DOHH2 (cell line): ENCODE measurements around the gene CD302.
"Not testable (repeated sequence)": the region's sequence is repeated elsewhere in the genome, so short reads cannot be mapped to it uniquely, and the experiment has no call there.

ENCODE experiments used
- H3F3A ChIP-seq: fragments of 200-600 bp; sonication (generic), shearing (Covaris generic); 2 replicates; pipeline ENCODE4 v1.6.0; 2016; ENCODE audit warnings: antibody characterized with exemption, mild to moderate bottlenecking; ENCODE audit not compliant: control insufficient read depth, insufficient read depth
- H3K27ac ChIP-seq: fragments of 200-600 bp; sonication (generic); 2 replicates; pipeline ENCODE4 v1.5.1; 2014; ENCODE audit warnings: low read depth, mild to moderate bottlenecking, low read length, moderate library complexity
- H3K27me3 ChIP-seq: fragments of 200-600 bp; sonication (generic); 2 replicates; pipeline ENCODE4 v1.6.1; 2014; ENCODE audit warnings: mild to moderate bottlenecking, low read length, mixed read lengths; ENCODE audit not compliant: control insufficient read depth
- H3K36me3 ChIP-seq: fragments of 200-600 bp; sonication (generic); 2 replicates; pipeline ENCODE4 v1.6.1; 2014; ENCODE audit warnings: mild to moderate bottlenecking, low read length, moderate library complexity, mixed read lengths; ENCODE audit not compliant: control insufficient read depth
- H3K4me1 ChIP-seq: fragments of 200-600 bp; sonication (generic); 2 replicates; pipeline ENCODE4 v1.6.1; 2014; ENCODE audit warnings: mild to moderate bottlenecking, low read length, mixed read lengths; ENCODE audit not compliant: control insufficient read depth
- H3K4me2 ChIP-seq: fragments of 200-600 bp; sonication (generic); 2 replicates; pipeline ENCODE4 v1.6.0; 2014; ENCODE audit warnings: mild to moderate bottlenecking, low read length, moderate library complexity
- H3K4me3 ChIP-seq: fragments of 200-600 bp; sonication (generic); 2 replicates; pipeline ENCODE4 v1.5.1; 2014; ENCODE audit warnings: mild to moderate bottlenecking, low read length, mixed read lengths
- H3K79me2 ChIP-seq: fragments of 200-600 bp; sonication (generic); 2 replicates; pipeline ENCODE4 v1.6.1; 2014; ENCODE audit warnings: mild to moderate bottlenecking, low read length, mixed read lengths; ENCODE audit not compliant: control insufficient read depth
- H3K9me2 ChIP-seq: fragments of 200-600 bp; sonication (generic); replicated peaks from 2 replicates; pipeline ENCODE4 v1.6.1; 2014; ENCODE audit warnings: mild to moderate bottlenecking, low read length, mixed read lengths; ENCODE audit not compliant: control insufficient read depth
- H3K9me3 ChIP-seq: fragments of 200-600 bp; sonication (generic); 2 replicates; pipeline ENCODE4 v1.6.1; 2014; ENCODE audit warnings: antibody characterized with exemption, low read length, mixed read lengths; ENCODE audit not compliant: control insufficient read depth, insufficient read depth
- H4K20me1 ChIP-seq: fragments of 200-600 bp; sonication (generic); 2 replicates; pipeline ENCODE4 v1.6.0; 2014; ENCODE audit warnings: low read depth, mild to moderate bottlenecking, antibody characterized with exemption, low read length, moderate library complexity; ENCODE audit not compliant: control insufficient read depth, insufficient read depth
- CTCF ChIP-seq: fragments of 200-600 bp; sonication (generic); IDR thresholded peaks from one replicate; pipeline ENCODE4 v1.5.1; 2014; ENCODE audit warnings: antibody characterized with exemption, mild to moderate bottlenecking, low read depth, low read length; ENCODE audit not compliant: poor library complexity, severe bottlenecking
- EZH2phosphoT487 ChIP-seq: fragments of 200-600 bp; sonication (generic); IDR thresholded peaks from 2 replicates; pipeline ENCODE4 v1.6.1; 2017; ENCODE audit warnings: borderline replicate concordance, mild to moderate bottlenecking, antibody characterized with exemption, low read length, moderate library complexity, mixed read lengths

Gene CD302

DNA sequence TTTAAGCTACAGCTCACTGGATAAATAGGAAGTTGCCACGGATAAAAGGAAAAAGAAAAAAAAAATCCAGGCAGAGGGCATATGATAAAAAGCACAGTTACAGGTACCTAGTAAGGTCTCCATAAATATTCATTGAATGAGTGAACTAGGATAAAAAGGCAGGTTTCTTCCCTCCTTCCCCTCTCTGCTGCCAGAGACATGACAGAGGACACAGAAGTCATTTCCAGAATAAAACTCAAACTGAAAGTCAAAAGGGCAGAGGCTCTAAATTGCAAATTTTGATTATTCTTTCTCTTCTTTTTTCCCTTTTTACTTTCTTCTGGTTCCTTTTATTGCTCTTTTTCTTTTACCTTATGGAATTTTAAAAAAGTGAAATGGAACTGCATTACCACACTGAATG, 7.7 kb downstream of the CD302 start:
- H3K4me2 ChIP-seq: no peak overlapping the region
- H3K27ac ChIP-seq: no peak overlapping the region
- H3K4me1 ChIP-seq: no peaks in the 10 kb centered on the region
- no peaks in the 10 kb centered on the region for H3K9me2 ChIP-seq
- H3K79me2 ChIP-seq: no peaks in the 10 kb centered on the region
- no peaks in the 10 kb centered on the region for H3K27me3 ChIP-seq
- no peaks in the 10 kb centered on the region for H3K36me3 ChIP-seq
- H3F3A ChIP-seq: no peaks in the 10 kb centered on the region
- H4K20me1 ChIP-seq: no peaks in the 10 kb centered on the region
- no peak overlapping the region for H3K4me3 ChIP-seq
- TF ChIP-seq CTCF (no peak), EZH2phosphoT487 (no peak)
- no peaks in the 10 kb centered on the region for H3K9me3 ChIP-seq

DNA sequence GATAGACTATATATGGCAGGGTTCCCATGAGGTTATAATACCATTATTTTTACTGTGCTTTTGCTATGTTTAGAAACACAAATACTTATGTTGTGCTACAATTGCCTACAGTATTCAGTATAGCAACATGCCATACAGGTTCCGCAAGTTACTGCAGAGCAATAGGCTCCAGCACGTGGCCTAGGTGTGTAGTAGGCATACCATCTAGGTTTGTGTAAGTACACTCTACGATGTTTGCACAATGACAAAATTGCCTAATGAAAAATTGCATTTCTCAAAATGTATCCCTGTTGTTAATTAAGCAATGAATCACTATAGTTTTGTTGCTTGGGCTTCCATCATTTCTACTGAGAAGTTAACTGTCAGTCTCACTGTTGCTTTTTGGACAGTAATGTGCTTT, 9.8 kb downstream of the CD302 start:
- H3K79me2 ChIP-seq: no peaks in the 10 kb centered on the region

DNA sequence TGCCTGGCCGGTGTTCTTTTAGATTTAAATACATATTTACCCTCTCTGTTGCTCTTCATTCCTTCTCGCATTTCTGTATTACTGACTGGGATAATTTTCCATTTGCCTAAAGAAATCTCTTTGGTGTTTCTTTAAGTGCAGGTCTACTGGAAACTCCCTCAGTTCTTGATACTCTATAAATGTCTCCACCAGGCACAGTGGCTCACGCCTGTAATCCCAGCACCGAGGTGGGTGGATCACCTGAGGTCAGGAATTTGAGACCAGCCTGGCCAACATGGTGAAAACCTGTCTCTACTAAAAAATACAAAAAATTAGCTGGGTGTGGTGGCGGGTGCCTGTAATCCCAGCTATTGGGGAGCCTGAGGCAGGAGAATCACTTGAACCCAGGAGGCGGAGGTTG, 10.4 kb downstream of the CD302 start:
- not testable (repeated sequence) for H3K27me3 ChIP-seq, H3K9me2 ChIP-seq, H3K27ac ChIP-seq, H3K79me2 ChIP-seq, H3K4me1 ChIP-seq, H3K36me3 ChIP-seq, H4K20me1 ChIP-seq, H3K9me3 ChIP-seq, H3F3A ChIP-seq, H3K4me3 ChIP-seq, H3K4me2 ChIP-seq

More for the DNA sequence above, 9.8 kb downstream of the CD302 start:
- Histone ChIP-seq H3K27ac (no peak overlapping the region), H3K4me1 (peaks cover 7% of the 10 kb centered on the region), H3K4me3 (no peak overlapping the region), H3K9me2 (no peaks in the 10 kb centered on the region), H3F3A (no peaks in the 10 kb centered on the region), H3K36me3 (no peaks in the 10 kb centered on the region), H3K9me3 (no peaks in the 10 kb centered on the region), H4K20me1 (no peaks in the 10 kb centered on the region), H3K27me3 (no peaks in the 10 kb centered on the region), H3K4me2 (no peak overlapping the region)
- no peak for TF ChIP-seq EZH2phosphoT487
- TF ChIP-seq CTCF: no peak

DNA sequence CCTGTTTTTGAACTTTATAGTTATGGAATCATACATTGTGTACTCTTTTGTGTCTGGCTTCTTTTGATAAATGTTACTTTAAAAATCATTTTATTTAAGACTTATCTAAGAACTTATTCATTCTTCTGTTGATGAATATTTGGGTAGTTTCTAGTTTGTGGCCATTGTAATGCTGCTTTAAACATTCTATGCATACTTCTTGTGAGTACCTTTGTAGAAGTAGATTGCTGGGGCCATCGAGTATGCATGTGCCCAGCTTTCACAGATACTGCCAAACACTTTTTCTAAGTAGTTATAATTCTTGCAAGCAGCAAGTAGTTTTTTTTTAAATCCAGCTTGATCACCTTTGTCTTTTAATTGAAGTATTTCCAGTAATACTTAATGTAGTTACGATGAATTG, 11.1 kb downstream of the CD302 start:
- no peak overlapping the region for H3K4me3 ChIP-seq
- H3K36me3 ChIP-seq: no peaks in the 10 kb centered on the region
- TF ChIP-seq CTCF: no peak
- no peak for TF ChIP-seq EZH2phosphoT487
- no peaks in the 10 kb centered on the region for H3K79me2 ChIP-seq
- H3F3A ChIP-seq: no peaks in the 10 kb centered on the region
- H3K4me1 ChIP-seq: peaks cover 7% of the 10 kb centered on the region
- H3K9me2 ChIP-seq: no peaks in the 10 kb centered on the region
- no peaks in the 10 kb centered on the region for H3K9me3 ChIP-seq
- no peak overlapping the region for H3K27ac ChIP-seq
- no peaks in the 10 kb centered on the region for H3K27me3 ChIP-seq
- H4K20me1 ChIP-seq: no peaks in the 10 kb centered on the region
- no peak overlapping the region for H3K4me2 ChIP-seq
